ENCODE data around the gene CDCA8. TPM values are rescaled to one million over a fixed set of nuclear protein-coding genes. Genes with fewer than 3 reads are reported as not detected.
A peak's percentile ranks its signal among the peaks of the same experiment; 100 is the strongest.

The CDCA8 gene
- 10 to 100 TPM; 29.8 to 60.4 TPM for total RNA-seq

GRCh38 chr1:37692078-37692833 lies at the start of gene CDCA8:
Gene CDCA8, plus strand, starts transcription at chr1:37692516. Its CDS starts 175 bp downstream, at chr1:37692691.
- DNase-seq (ENCODE audit: low spot score) (peak; percentile 98), ATAC-seq (peak; percentile 93 to 96)
- peaks cover 6% of the 10 kb centered on the region for H3K36me3 Mint-ChIP-seq
- H3K27me3 Mint-ChIP-seq: no peaks in the 10 kb centered on the region
- peak within 1 kb of the TSS; percentile 85 to 96 for H3K27ac Mint-ChIP-seq
- peak within 1 kb of the TSS; percentile 96 for H3K4me3 Mint-ChIP-seq
- H3K4me1 Mint-ChIP-seq (ENCODE audit: low read depth in 2 of 2): peaks cover 27 to 30% of the 10 kb centered on the region in 2 donors
- no peaks in the 10 kb centered on the region for H3K9me3 Mint-ChIP-seq

GRCh38 chr1:37647281-37647680 lies 45.0 kb upstream of the CDCA8 start:
- no peak overlapping the region for H3K4me3 Mint-ChIP-seq
- no peaks in the 10 kb centered on the region for H3K9me3 Mint-ChIP-seq
- no peaks in the 10 kb centered on the region for H3K4me1 Mint-ChIP-seq (ENCODE audit: low read depth in 2 of 2)
- ATAC-seq: no peak
- no peaks in the 10 kb centered on the region for H3K36me3 Mint-ChIP-seq
- DNase-seq (ENCODE audit: low spot score): no peak
- H3K27me3 Mint-ChIP-seq: peaks cover 7 to 12% of the 10 kb centered on the region in 2 donors
- H3K27ac Mint-ChIP-seq: no peak overlapping the region

- ATAC-seq: no peak
- Mint-ChIP-seq H3K9me3 (no peaks in the 10 kb centered on the region), H3K27me3 (peaks cover 0 to 2% of the 10 kb centered on the region in 2 donors), H3K4me3 (no peak overlapping the region), H3K36me3 (no peaks in the 10 kb centered on the region), H3K4me1 (ENCODE audit: low read depth in 2 of 2) (no peaks in the 10 kb centered on the region), H3K27ac (no peak overlapping the region)
- DNase-seq (ENCODE audit: low spot score): no peak
These were observed 42.1 kb upstream of the CDCA8 start for GRCh38 chr1:37650173-37650572.

- Mint-ChIP-seq H3K27me3 (peaks cover 0 to 2% of the 10 kb centered on the region in 2 donors), H3K36me3 (no peaks in the 10 kb centered on the region), H3K9me3 (no peaks in the 10 kb centered on the region), H3K4me1 (ENCODE audit: low read depth in 2 of 2) (no peaks in the 10 kb centered on the region), H3K4me3 (no peak overlapping the region), H3K27ac (no peak overlapping the region)
- DNase-seq (ENCODE audit: low spot score) (no peak), ATAC-seq (peak in 1 of 2 donors; percentile 7)
These were observed 41.6 kb upstream of the CDCA8 start for GRCh38 chr1:37650721-37651120.

GRCh38 chr1:37651803-37652202 lies 40.5 kb upstream of the CDCA8 start:
- Mint-ChIP-seq H3K36me3 (no peaks in the 10 kb centered on the region), H3K4me1 (ENCODE audit: low read depth in 2 of 2) (no peaks in the 10 kb centered on the region), H3K4me3 (no peak overlapping the region), H3K27ac (no peak overlapping the region), H3K27me3 (peaks cover 0 to 5% of the 10 kb centered on the region in 2 donors), H3K9me3 (no peaks in the 10 kb centered on the region)
- DNase-seq (ENCODE audit: low spot score): no peak
- no peak for ATAC-seq

GRCh38 chr1:37652976-37653375 lies 39.3 kb upstream of the CDCA8 start:
- no peak for ATAC-seq
- no peak for DNase-seq (ENCODE audit: low spot score)
- peaks cover 0 to 5% of the 10 kb centered on the region in 2 donors for H3K27me3 Mint-ChIP-seq
- H3K9me3 Mint-ChIP-seq: no peaks in the 10 kb centered on the region
- no peaks in the 10 kb centered on the region for H3K36me3 Mint-ChIP-seq
- H3K4me3 Mint-ChIP-seq: no peak overlapping the region
- no peaks in the 10 kb centered on the region for H3K4me1 Mint-ChIP-seq (ENCODE audit: low read depth in 2 of 2)
- H3K27ac Mint-ChIP-seq: no peak overlapping the region

- H3K4me3 Mint-ChIP-seq: no peak overlapping the region
- H3K27me3 Mint-ChIP-seq: peaks cover 0 to 3% of the 10 kb centered on the region in 2 donors
- no peak for ATAC-seq
- no peaks in the 10 kb centered on the region for H3K36me3 Mint-ChIP-seq
- H3K4me1 Mint-ChIP-seq (ENCODE audit: low read depth in 2 of 2): no peaks in the 10 kb centered on the region
- no peaks in the 10 kb centered on the region for H3K9me3 Mint-ChIP-seq
- no peak overlapping the region for H3K27ac Mint-ChIP-seq
- no peak for DNase-seq (ENCODE audit: low spot score)
These were observed 38.4 kb upstream of the CDCA8 start for GRCh38 chr1:37653906-37654305.

- DNase-seq (ENCODE audit: low spot score) (no peak), ATAC-seq (no peak)
- Mint-ChIP-seq H3K9me3 (no peaks in the 10 kb centered on the region), H3K4me1 (ENCODE audit: low read depth in 2 of 2) (no peaks in the 10 kb centered on the region), H3K4me3 (no peak overlapping the region), H3K27me3 (peaks cover 3 to 4% of the 10 kb centered on the region in 2 donors), H3K27ac (no peak overlapping the region), H3K36me3 (no peaks in the 10 kb centered on the region)
These were observed 37.0 kb upstream of the CDCA8 start for GRCh38 chr1:37655274-37655673.

GRCh38 chr1:37656026-37656425 lies 36.3 kb upstream of the CDCA8 start:
- Mint-ChIP-seq H3K27me3 (peaks cover 3 to 8% of the 10 kb centered on the region in 2 donors), H3K9me3 (no peaks in the 10 kb centered on the region), H3K4me3 (no peak overlapping the region), H3K27ac (no peak overlapping the region), H3K36me3 (no peaks in the 10 kb centered on the region), H3K4me1 (ENCODE audit: low read depth in 2 of 2) (no peaks in the 10 kb centered on the region)
- DNase-seq (ENCODE audit: low spot score): no peak
- no peak for ATAC-seq

GRCh38 chr1:37656881-37657280 lies 35.4 kb upstream of the CDCA8 start:
- Mint-ChIP-seq H3K9me3 (no peaks in the 10 kb centered on the region), H3K4me1 (ENCODE audit: low read depth in 2 of 2) (no peaks in the 10 kb centered on the region), H3K36me3 (no peaks in the 10 kb centered on the region), H3K27ac (no peak overlapping the region), H3K4me3 (no peak overlapping the region), H3K27me3 (peaks cover 3 to 8% of the 10 kb centered on the region in 2 donors)
- DNase-seq (ENCODE audit: low spot score) (no peak), ATAC-seq (no peak)

GRCh38 chr1:37657620-37658412 lies 34.5 kb upstream of the CDCA8 start:
- Mint-ChIP-seq H3K27me3 (peaks cover 3 to 8% of the 10 kb centered on the region in 2 donors), H3K27ac (no peak overlapping the region), H3K4me3 (no peak overlapping the region), H3K4me1 (ENCODE audit: low read depth in 2 of 2) (no peaks in the 10 kb centered on the region), H3K36me3 (no peaks in the 10 kb centered on the region), H3K9me3 (no peaks in the 10 kb centered on the region)
- DNase-seq (ENCODE audit: low spot score) (no peak), ATAC-seq (no peak)

- peaks cover 3 to 8% of the 10 kb centered on the region in 2 donors for H3K27me3 Mint-ChIP-seq
- H3K36me3 Mint-ChIP-seq: no peaks in the 10 kb centered on the region
- H3K4me1 Mint-ChIP-seq (ENCODE audit: low read depth in 2 of 2): no peaks in the 10 kb centered on the region
- H3K27ac Mint-ChIP-seq: no peak overlapping the region
- H3K4me3 Mint-ChIP-seq: no peak overlapping the region
- DNase-seq (ENCODE audit: low spot score) (no peak), ATAC-seq (no peak)
- H3K9me3 Mint-ChIP-seq: no peaks in the 10 kb centered on the region
These were observed 33.8 kb upstream of the CDCA8 start for GRCh38 chr1:37658486-37658885.

GRCh38 chr1:37660664-37661063 lies 31.7 kb upstream of the CDCA8 start:
- Mint-ChIP-seq H3K27ac (no peak overlapping the region), H3K27me3 (peaks cover 3 to 8% of the 10 kb centered on the region in 2 donors), H3K36me3 (no peaks in the 10 kb centered on the region), H3K4me3 (no peak overlapping the region), H3K4me1 (ENCODE audit: low read depth in 2 of 2) (no peaks in the 10 kb centered on the region), H3K9me3 (no peaks in the 10 kb centered on the region)
- DNase-seq (ENCODE audit: low spot score) (no peak), ATAC-seq (no peak)

GRCh38 chr1:37661401-37661800 lies 30.9 kb upstream of the CDCA8 start:
- DNase-seq (ENCODE audit: low spot score): no peak
- Mint-ChIP-seq H3K27me3 (peaks cover 3 to 8% of the 10 kb centered on the region in 2 donors), H3K4me3 (no peak overlapping the region), H3K36me3 (no peaks in the 10 kb centered on the region), H3K4me1 (ENCODE audit: low read depth in 2 of 2) (no peaks in the 10 kb centered on the region), H3K9me3 (no peaks in the 10 kb centered on the region), H3K27ac (no peak overlapping the region)
- ATAC-seq: no peak
